GM20431 (cell line): ENCODE data around the gene ARSD.
"Not testable (repeated sequence)": the region's sequence is repeated elsewhere in the genome, so short reads cannot be mapped to it uniquely, and the experiment has no call there.

Experiments
- in situ Hi-C: fragments of 300-500 bp; cut with MseI, MboI; formaldehyde crosslinking; loops from one replicate; pipeline ENCODE4 v1.15.0; 2020; ENCODE audit warnings: low sequenced_read_pairs; ENCODE audit not compliant: unreplicated experiment

Gene ARSD

DNA sequence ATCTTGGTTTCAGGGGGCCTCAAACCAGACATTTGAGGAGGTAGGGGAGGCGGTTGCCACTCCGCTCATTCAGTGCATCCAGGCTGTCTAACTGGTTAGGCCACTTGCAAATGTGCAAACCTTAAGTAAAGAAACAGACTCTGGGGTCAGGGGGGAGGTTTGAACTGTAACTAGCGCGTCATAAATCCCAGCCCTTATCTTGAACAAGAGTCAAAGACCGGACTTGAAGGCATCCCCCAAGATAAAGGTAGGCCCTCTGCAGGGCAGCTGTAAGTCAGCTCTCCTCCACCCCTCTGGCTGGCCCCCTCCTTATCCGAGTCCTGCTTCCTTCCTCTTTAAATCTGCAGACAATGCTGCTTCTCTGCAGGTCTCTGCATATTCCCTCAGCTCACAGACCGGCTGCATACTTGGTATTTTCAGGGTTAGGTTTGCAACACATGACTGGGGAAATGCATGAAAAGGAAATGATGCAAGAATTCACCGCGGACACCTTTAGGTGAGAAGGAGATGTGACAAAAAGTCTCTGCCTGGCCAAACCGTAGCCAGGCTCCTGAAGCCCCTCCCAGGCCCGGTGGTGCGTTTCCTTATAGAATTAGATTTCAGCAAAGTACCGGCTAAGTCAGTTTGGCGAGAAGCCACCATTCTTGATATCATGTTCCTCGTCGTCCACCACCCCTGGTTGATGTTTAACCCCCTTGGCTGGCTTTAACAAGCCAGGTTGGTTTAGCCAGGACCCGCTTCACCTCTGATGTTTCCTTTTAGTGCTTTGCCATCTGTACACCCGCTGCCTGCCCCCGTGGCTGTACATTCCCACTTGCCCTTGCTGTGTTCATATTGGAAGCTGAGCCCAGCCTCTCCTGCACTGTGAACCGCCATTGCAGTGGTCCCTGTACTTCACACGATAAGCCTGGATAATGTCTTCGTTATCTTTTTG lies 31.2 kb downstream of the ARSD start:
- in situ Hi-C loops, result not testable (repeated sequence)

- in situ Hi-C loops, result no loop called here
These were observed 31.8 kb downstream of the ARSD start for GRCh38 chrX:2897311-2897689.

GRCh38 chrX:2894885-2895292 lies 34.2 kb downstream of the ARSD start:
- in situ Hi-C loops, result no loop called here

DNA sequence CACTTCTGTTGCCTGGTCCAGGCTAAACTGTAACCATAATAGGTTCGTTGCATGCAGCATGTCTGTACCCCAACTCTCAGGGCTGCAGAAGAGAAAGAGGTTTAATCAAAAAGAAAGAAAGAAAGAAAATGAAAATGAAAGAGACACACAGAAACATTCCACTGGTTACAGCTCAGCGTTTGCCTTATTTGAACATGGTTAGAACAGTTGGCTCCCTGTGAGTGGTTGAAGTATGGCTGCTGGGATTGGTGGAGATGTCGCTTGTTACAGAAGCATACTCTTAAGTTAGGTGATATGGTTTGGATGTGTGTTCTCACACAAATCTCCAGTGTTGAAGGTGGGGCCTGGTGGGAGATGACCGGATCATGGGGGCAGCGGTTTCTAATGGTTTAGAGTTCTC lies 36.3 kb downstream of the ARSD start:
- in situ Hi-C loops, result no loop called here

DNA sequence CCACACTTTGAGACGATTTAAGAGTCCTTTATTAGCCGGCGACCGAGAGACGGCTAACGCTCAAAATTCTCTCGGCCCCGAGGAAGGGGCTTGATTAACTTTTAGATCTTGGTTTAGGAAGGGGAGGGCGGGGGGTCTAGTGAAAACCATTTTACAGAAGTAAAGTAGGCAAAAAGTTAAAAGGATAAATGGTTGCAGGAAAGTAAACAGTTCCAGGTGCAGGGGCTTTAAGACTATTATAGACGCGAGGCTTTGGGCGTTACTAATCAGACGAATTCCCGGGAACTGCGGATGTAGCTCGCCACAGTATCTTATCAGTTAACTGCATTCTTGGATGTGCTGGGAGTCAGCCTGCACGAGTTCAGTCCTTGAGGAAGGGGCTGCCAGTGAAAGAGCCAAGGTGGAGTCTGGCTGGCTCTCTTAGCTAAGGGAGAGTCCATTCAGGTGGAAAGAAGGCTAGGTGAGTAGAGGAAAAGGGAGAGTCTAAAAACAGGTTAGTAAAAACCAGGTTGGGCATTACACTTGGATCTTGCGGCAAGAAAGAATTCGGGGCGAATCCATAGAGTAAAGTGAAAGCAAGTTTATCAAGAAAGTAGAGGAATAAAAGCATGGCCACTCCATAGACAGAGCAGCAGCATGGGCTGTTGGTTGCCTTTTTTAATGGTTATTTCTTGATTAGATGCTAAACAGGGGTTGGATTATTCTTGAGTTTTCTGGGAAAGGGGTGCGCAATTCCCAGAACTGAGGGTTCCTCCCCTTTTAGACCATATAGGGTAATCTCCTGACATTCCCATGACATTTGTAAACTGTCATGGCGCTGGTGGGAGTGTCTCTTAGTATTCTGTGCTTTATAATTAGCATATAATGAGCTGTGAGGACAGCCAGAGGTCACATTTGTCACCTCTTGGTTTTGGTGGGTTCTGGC lies 38.3 kb downstream of the ARSD start:
- in situ Hi-C loops, result not testable (repeated sequence)

GRCh38 chrX:2889706-2890490 lies 39.2 kb downstream of the ARSD start:
- in situ Hi-C loops, result not testable (repeated sequence)

DNA sequence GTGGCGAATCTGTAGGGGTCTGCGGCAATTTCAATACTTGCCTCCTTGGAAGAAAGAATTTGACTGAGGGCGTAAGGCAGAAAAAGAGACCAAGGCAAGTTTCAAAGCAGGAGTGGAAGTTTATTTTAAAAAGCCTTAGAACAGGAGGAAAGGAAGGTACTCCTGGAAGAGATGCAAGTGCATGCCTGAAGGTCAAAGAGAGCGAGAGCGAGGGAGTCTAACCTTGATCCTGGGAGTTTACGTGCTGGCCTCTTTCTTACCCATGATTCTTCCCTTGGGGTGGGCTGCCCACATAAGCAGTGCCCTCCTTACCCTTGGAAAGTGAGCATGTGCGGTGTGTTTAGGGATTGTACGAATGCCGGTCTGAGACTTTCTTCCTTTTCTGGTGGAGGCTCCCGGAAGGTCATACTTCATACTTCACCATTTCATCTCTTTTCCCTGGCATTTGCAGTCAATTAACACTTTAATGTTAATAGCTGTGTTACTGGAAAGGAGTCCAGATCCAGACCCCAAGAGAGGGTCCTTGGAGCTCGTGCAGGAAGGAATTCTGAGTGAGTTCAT lies 40.0 kb downstream of the ARSD start:
- in situ Hi-C loops, result no loop called here

GRCh38 chrX:2888309-2888708 lies 40.8 kb downstream of the ARSD start:
- in situ Hi-C loops, result no loop called here

- in situ Hi-C loops, result no loop called here
These were observed 45.4 kb downstream of the ARSD start for GRCh38 chrX:2883770-2884169.

GRCh38 chrX:2879670-2880069 lies 49.5 kb downstream of the ARSD start:
- in situ Hi-C loops, result no loop called here

DNA sequence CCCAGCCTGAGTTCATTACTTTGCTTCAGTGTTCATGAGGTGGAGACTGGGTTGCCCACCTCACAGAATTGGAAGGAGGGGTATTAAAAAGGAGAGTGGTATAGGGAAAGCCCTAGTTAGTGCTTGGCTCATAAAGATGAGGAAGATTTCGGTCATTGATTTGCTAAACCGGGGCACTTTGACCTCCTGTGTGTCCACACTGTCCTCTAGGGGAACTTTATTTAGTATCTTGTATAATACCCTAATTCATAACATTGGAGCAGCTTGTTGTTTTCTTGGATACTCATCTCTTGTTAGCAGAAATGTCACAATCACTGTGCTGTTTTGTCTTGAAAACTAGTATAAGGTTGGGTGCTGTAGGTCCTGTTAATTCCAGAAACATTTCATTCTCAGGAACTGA lies 50.6 kb downstream of the ARSD start:
- in situ Hi-C loops, result no loop called here

GRCh38 chrX:2875798-2876399 lies 53.2 kb downstream of the ARSD start:
- in situ Hi-C loops, result no loop called here

DNA sequence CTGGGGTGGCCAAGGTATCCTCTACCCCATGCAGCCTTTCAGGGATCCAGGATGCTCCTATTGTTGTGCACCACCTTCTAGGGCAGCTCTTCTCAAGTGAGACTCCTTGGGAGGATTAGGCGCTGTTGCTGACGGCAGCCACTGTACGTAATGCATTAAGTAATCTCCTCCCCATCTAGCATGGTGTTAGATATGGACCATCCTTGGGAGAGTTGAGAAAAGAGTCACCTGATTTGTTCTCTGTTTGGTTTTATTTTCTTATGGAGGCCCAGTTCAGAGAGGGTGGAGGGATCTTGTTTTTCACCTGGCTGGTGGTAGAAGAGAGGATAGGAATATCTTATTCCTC lies 54.0 kb downstream of the ARSD start:
- in situ Hi-C loops, result no loop called here

- in situ Hi-C loops, result no loop called here
These were observed 54.7 kb downstream of the ARSD start for GRCh38 chrX:2874222-2875135.

GRCh38 chrX:2872671-2873277 lies 56.4 kb downstream of the ARSD start:
- in situ Hi-C loops, result no loop called here

DNA sequence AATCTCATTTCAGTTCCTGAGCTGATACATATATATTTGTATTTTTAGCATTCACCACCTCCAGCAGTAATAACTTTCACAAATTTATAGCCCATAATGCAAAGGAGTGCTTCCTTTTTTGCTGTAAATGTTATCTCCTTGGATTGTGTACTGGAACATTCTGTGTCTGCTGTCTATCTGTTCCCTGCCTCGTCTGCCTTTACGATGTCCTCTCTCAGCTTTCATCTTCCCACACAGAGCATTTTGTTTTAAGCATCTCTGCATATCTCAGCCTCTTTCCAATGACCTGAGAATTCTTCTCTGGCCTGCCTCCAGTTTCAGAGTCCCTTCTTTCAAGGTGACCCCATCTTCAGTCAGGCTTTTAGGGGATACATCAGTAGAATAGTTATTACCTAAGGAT lies 57.3 kb downstream of the ARSD start:
- in situ Hi-C loops, result no loop called here

- in situ Hi-C loops, result no loop called here
These were observed 58.5 kb downstream of the ARSD start for GRCh38 chrX:2870650-2871049.

DNA sequence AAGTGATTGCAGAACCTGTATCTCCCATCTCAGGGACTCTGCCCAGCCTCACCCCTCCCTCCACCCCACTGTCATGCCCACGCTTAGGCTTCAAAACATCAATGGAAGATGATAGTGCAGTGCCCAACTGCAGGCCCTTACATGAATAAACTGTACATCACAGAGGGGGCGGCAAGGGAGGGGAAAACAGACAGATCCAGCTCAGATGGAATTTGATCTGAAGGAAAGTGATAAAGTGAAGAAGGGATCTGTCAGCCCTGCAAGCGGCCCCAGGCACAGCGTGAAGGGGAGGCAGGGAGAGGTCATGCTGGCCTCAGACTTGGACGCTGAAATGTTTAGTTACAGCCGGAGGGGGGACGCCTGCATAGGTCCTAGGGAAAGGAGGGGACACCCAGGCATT lies 61.9 kb downstream of the ARSD start:
- in situ Hi-C loops, result no loop called here
